Dedifferentiated amniotic fluid mesenchymal stem cell (primary cell): ENCODE data around the gene PPP1R26.
"Not testable (repeated sequence)": the region's sequence is repeated elsewhere in the genome, so short reads cannot be mapped to it uniquely, and the experiment has no call there.

Experiments
- DNase-seq: peaks from one replicate; pipeline ENCODE4 v3.0.0-alpha.2; 2016; ENCODE audit errors: extremely low spot score

Gene PPP1R26

GRCh38 chr9:135521608-135522095 is 42.1 kb downstream of the PPP1R26 start:
- DNase-seq = no peak

GRCh38 chr9:135522137-135522877 is 42.7 kb downstream of the PPP1R26 start:
- DNase-seq = no peak

- DNase-seq = no peak
Observed at GRCh38 chr9:135522931-135523330, 43.3 kb downstream of the PPP1R26 start.

- no peak for DNase-seq
Observed at GRCh38 chr9:135523521-135524129, 44.0 kb downstream of the PPP1R26 start.

GRCh38 chr9:135524130-135524861 is 44.7 kb downstream of the PPP1R26 start:
- DNase-seq = no peak

GRCh38 chr9:135525241-135526088 is 45.9 kb downstream of the PPP1R26 start:
- no peak for DNase-seq

GRCh38 chr9:135526089-135526729 is 46.6 kb downstream of the PPP1R26 start:
- no peak for DNase-seq

GRCh38 chr9:135526730-135527571 is 47.4 kb downstream of the PPP1R26 start:
- no peak for DNase-seq

- not testable (repeated sequence) for DNase-seq
Observed at GRCh38 chr9:135528842-135529435, 49.4 kb downstream of the PPP1R26 start.

GRCh38 chr9:135530146-135530545 is 50.6 kb downstream of the PPP1R26 start:
- DNase-seq = no peak

- DNase-seq = no peak
Observed at GRCh38 chr9:135531096-135531495, 51.5 kb downstream of the PPP1R26 start.

- DNase-seq = no peak
Observed at GRCh38 chr9:135533113-135533512, 53.5 kb downstream of the PPP1R26 start.

GRCh38 chr9:135533674-135534073 is 54.1 kb downstream of the PPP1R26 start:
- DNase-seq = no peak

GRCh38 chr9:135534192-135534711 is 54.7 kb downstream of the PPP1R26 start:
- DNase-seq = not testable (repeated sequence)

- DNase-seq = not testable (repeated sequence)
Observed at GRCh38 chr9:135534826-135535225, 55.2 kb downstream of the PPP1R26 start.

GRCh38 chr9:135535631-135536030 is 56.0 kb downstream of the PPP1R26 start:
- DNase-seq = not testable (repeated sequence)

GRCh38 chr9:135536216-135536615 is 56.6 kb downstream of the PPP1R26 start:
- peak; percentile 44 for DNase-seq
